Trophoblast cell (in vitro differentiated cells and primary cell): Measurements from ENCODE around the gene DAB1.

ENCODE experiments used
- DNase-seq, 2 donors: peaks; one replicate each; pipeline ENCODE4 v3.0.0-alpha.2; 2016
- H2AFZ ChIP-seq: 2 replicates; pipeline ENCODE4 v1.6.1; 2013; ENCODE audit warnings: low read length, moderate library complexity, mild to moderate bottlenecking; ENCODE audit not compliant: insufficient read depth, poor library complexity
- H2AK5ac ChIP-seq: 2 replicates; pipeline ENCODE4 v1.6.1; 2013; ENCODE audit warnings: mild to moderate bottlenecking, low read length
- H2BK120ac ChIP-seq: 2 replicates; pipeline ENCODE4 v1.6.1; 2013; ENCODE audit warnings: low read length, mild to moderate bottlenecking, moderate library complexity; ENCODE audit not compliant: insufficient read depth, poor library complexity
- H2BK12ac ChIP-seq: 2 replicates; pipeline ENCODE4 v1.6.1; 2013; ENCODE audit warnings: mild to moderate bottlenecking, low read length, moderate library complexity
- H2BK5ac ChIP-seq: 2 replicates; pipeline ENCODE4 v1.6.1; 2013; ENCODE audit warnings: low read length, low read depth, moderate library complexity, mild to moderate bottlenecking; ENCODE audit not compliant: poor library complexity
- H3K14ac ChIP-seq: 2 replicates; pipeline ENCODE4 v1.6.1; 2013; ENCODE audit warnings: mild to moderate bottlenecking, low read length
- H3K18ac ChIP-seq: 2 replicates; pipeline ENCODE4 v1.6.1; 2013; ENCODE audit warnings: mild to moderate bottlenecking, low read length
- H3K23ac ChIP-seq: 2 replicates; pipeline ENCODE4 v1.6.1; 2013; ENCODE audit warnings: low read length
- H3K27ac ChIP-seq: 2 replicates; pipeline ENCODE4 v1.5.1; 2013; ENCODE audit warnings: low read depth, mild to moderate bottlenecking, inconsistent platforms, low read length, moderate library complexity
- H3K27me3 ChIP-seq: 2 replicates; pipeline ENCODE4 v1.6.1; 2013; ENCODE audit warnings: inconsistent platforms, mild to moderate bottlenecking, low read length, moderate library complexity; ENCODE audit not compliant: insufficient read depth
- H3K36me3 ChIP-seq, 2 experiments: 1 replicate in 1 of 2; 2 replicates in 1 of 2; pipeline ENCODE4 v1.6.1; 2013; ENCODE audit warnings: low read length in 2 of 2, mild to moderate bottlenecking in 2 of 2, moderate library complexity in 1 of 2; ENCODE audit not compliant: insufficient read depth in 2 of 2, control insufficient read depth in 1 of 2
- H3K4ac ChIP-seq: 2 replicates; pipeline ENCODE4 v1.6.1; 2013; ENCODE audit warnings: low read depth, mild to moderate bottlenecking, low read length, moderate library complexity
- H3K4me1 ChIP-seq, 2 experiments: 1 replicate in 1 of 2; 2 replicates in 1 of 2; pipeline ENCODE4 v1.6.1; 2013; ENCODE audit warnings: low read length in 2 of 2, mild to moderate bottlenecking in 2 of 2, moderate library complexity in 1 of 2; ENCODE audit not compliant: insufficient read depth in 2 of 2, control insufficient read depth in 1 of 2
- H3K4me2 ChIP-seq: 2 replicates; pipeline ENCODE4 v1.6.1; 2013; ENCODE audit warnings: inconsistent platforms, mild to moderate bottlenecking, low read length, moderate library complexity
- H3K4me3 ChIP-seq: 2 replicates; pipeline ENCODE4 v1.5.1; 2013; ENCODE audit warnings: mild to moderate bottlenecking, low read depth, low read length, inconsistent platforms
- H3K79me1 ChIP-seq: one replicate; pipeline ENCODE4 v1.6.1; 2013; ENCODE audit warnings: low read length
- H3K79me2 ChIP-seq: 2 replicates; pipeline ENCODE4 v1.6.1; 2013; ENCODE audit warnings: low read length, mild to moderate bottlenecking; ENCODE audit not compliant: control insufficient read depth, insufficient read depth, poor library complexity
- H3K9ac ChIP-seq: 2 replicates; pipeline ENCODE4 v1.6.1; 2013; ENCODE audit warnings: mild to moderate bottlenecking, low read length
- H3K9me3 ChIP-seq: 2 replicates; pipeline ENCODE4 v1.6.1; 2013; ENCODE audit warnings: low read depth, mild to moderate bottlenecking, control low read depth, inconsistent platforms, low read length; ENCODE audit not compliant: insufficient read depth
- H4K12ac ChIP-seq: 2 replicates; pipeline ENCODE4 v1.6.1; 2013; ENCODE audit warnings: low read depth, mild to moderate bottlenecking, low read length, moderate library complexity
- H4K8ac ChIP-seq: 2 replicates; pipeline ENCODE4 v1.6.1; 2013; ENCODE audit warnings: low read depth, mild to moderate bottlenecking, low read length, moderate library complexity
- H4K91ac ChIP-seq: one replicate; pipeline ENCODE4 v1.6.1; 2013; ENCODE audit warnings: low read depth, mild to moderate bottlenecking, low read length, moderate library complexity
- WGBS: extraction: QIAGEN DNeasy Blood & Tissue Kit; methylation state at CpG from one replicate; pipeline ENCODE4 v1.1.7; 2013; ENCODE audit warnings: missing lambda C conversion rate; ENCODE audit not compliant: insufficient read length, insufficient coverage; ENCODE audit errors: extremely low coverage; 5-methylcytosine and 5-hydroxymethylcytosine counted together

Gene DAB1

GRCh38 chr1:57377339-57378139, 46.3 kb downstream of the DAB1 start:
- no CpG with 5 or more reads among the region's 4 CpGs for WGBS
- Histone ChIP-seq H3K4me3 (no peak overlapping the region), H3K79me2 (no peaks in the 10 kb centered on the region), H4K91ac (no peak overlapping the region), H3K4me2 (no peak overlapping the region), H3K27ac (no peak overlapping the region), H2AK5ac (no peak overlapping the region), H4K12ac (no peak overlapping the region), H2BK5ac (no peak overlapping the region), H3K4ac (no peak overlapping the region), H2AFZ (no peak overlapping the region), H2BK120ac (no peak overlapping the region), H3K14ac (no peak overlapping the region), H3K36me3 (no peaks in the 10 kb centered on the region), H4K8ac (no peak overlapping the region), H3K9me3 (no peaks in the 10 kb centered on the region), H3K79me1 (no peaks in the 10 kb centered on the region), H3K9ac (no peak overlapping the region), H3K23ac (no peak overlapping the region), H3K27me3 (no peaks in the 10 kb centered on the region), H3K18ac (no peak overlapping the region), H3K4me1 (no peaks in the 10 kb centered on the region), H2BK12ac (no peak overlapping the region)
- no peak for DNase-seq

DNA sequence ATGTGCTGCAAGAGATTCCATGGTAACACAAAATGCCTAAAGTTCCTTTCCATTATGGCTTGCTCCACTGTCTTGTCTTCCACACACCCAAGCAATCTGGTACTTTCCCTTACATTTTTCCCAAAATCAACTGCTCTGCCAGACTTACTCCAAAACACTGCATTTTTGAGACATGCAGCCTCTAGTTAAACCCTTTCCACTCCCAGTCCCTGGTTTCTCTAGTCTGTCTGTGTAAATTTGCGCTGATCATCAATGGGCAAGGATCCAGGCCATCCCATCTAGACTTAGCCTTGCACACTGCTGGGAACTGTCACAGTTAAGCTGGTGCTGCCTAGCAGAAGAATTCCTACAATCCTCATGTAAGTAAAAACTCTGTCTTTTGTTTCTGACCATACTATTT, 47.8 kb downstream of the DAB1 start:
- Histone ChIP-seq H3K4me1 (no peaks in the 10 kb centered on the region), H3K4me2 (no peak overlapping the region), H2BK120ac (no peak overlapping the region), H3K4ac (no peak overlapping the region), H3K14ac (no peak overlapping the region), H2BK5ac (no peak overlapping the region), H3K23ac (no peak overlapping the region), H3K9ac (no peak overlapping the region), H3K9me3 (no peaks in the 10 kb centered on the region), H4K8ac (no peak overlapping the region), H2AFZ (no peak overlapping the region), H3K79me2 (no peaks in the 10 kb centered on the region), H3K4me3 (no peak overlapping the region), H2BK12ac (no peak overlapping the region), H3K79me1 (no peaks in the 10 kb centered on the region), H3K27me3 (no peaks in the 10 kb centered on the region), H3K27ac (no peak overlapping the region), H3K36me3 (no peaks in the 10 kb centered on the region), H4K12ac (no peak overlapping the region), H2AK5ac (no peak overlapping the region), H4K91ac (no peak overlapping the region), H3K18ac (no peak overlapping the region)
- peak; percentile 19 to 65 for DNase-seq
- no CpG with 5 or more reads among the region's 1 CpG for WGBS

GRCh38 chr1:57369889-57370288, 54.0 kb downstream of the DAB1 start:
- H3K9me3 ChIP-seq = peaks cover 4% of the 10 kb centered on the region
- H3K36me3 ChIP-seq = no peaks in the 10 kb centered on the region
- no peak overlapping the region for H2BK5ac ChIP-seq
- no peak overlapping the region for H3K27ac ChIP-seq
- H3K79me1 ChIP-seq = no peaks in the 10 kb centered on the region
- H3K9ac ChIP-seq = no peak overlapping the region
- H4K8ac ChIP-seq = no peak overlapping the region
- whole genome bisulfite sequencing = no CpG with 5 or more reads among the region's 4 CpGs
- H3K14ac ChIP-seq = no peak overlapping the region
- no peak overlapping the region for H3K4me2 ChIP-seq
- H3K4me1 ChIP-seq = no peaks in the 10 kb centered on the region
- no peak overlapping the region for H2BK12ac ChIP-seq
- no peak overlapping the region for H3K4ac ChIP-seq
- H3K79me2 ChIP-seq = no peaks in the 10 kb centered on the region
- no peak overlapping the region for H2AK5ac ChIP-seq
- no peak overlapping the region for H3K18ac ChIP-seq
- DNase-seq = no peak
- H2BK120ac ChIP-seq = no peak overlapping the region
- H3K27me3 ChIP-seq = no peaks in the 10 kb centered on the region
- H3K23ac ChIP-seq = no peak overlapping the region
- H2AFZ ChIP-seq = no peak overlapping the region
- no peak overlapping the region for H3K4me3 ChIP-seq
- no peak overlapping the region for H4K12ac ChIP-seq
- H4K91ac ChIP-seq = no peak overlapping the region

- Histone ChIP-seq H2BK120ac (no peak overlapping the region), H3K18ac (no peak overlapping the region), H3K4me2 (no peak overlapping the region), H4K91ac (no peak overlapping the region), H3K14ac (no peak overlapping the region), H3K27me3 (no peaks in the 10 kb centered on the region), H3K4me1 (no peaks in the 10 kb centered on the region), H3K9ac (no peak overlapping the region), H4K8ac (no peak overlapping the region), H3K4ac (no peak overlapping the region), H3K27ac (no peak overlapping the region), H2AFZ (no peak overlapping the region), H2BK5ac (no peak overlapping the region), H3K79me1 (no peaks in the 10 kb centered on the region), H3K9me3 (peaks cover 4% of the 10 kb centered on the region), H2BK12ac (no peak overlapping the region), H2AK5ac (no peak overlapping the region), H3K79me2 (no peaks in the 10 kb centered on the region), H3K36me3 (no peaks in the 10 kb centered on the region), H4K12ac (no peak overlapping the region), H3K23ac (no peak overlapping the region), H3K4me3 (no peak overlapping the region)
- DNase-seq = no peak
- WGBS = no CpG with 5 or more reads among the region's 2 CpGs
These were observed 55.9 kb downstream of the DAB1 start for GRCh38 chr1:57367945-57368344.
